Sciatic nerve (tissue), 2 donors: Measurements from ENCODE around the gene FGFR2. TPM values are rescaled to one million over a fixed set of nuclear protein-coding genes. Genes with fewer than 3 reads are reported as not detected.

Experiments used
- ATAC-seq: fragments of 200-7000 bp; cut with Tn5 transposase; one replicate; pipeline ENCODE4 v1.9.1; 2020; ENCODE audit warnings: mild to moderate bottlenecking, moderate library complexity
- DNase-seq: peaks from one replicate; pipeline ENCODE4 v3.0.0-alpha.2; 2020; ENCODE audit warnings: low spot score
- intact Hi-C: fragments of 100-400 bp; cut with DNase I; formaldehyde crosslinking; loops from one replicate; pipeline ENCODE4 v1.14.2; 2022
- total RNA-seq: library from RNA; stranded (reverse); fragmentation: NEBNext Ultra II Directional; extraction: Animal tissue kit (Norgen Biotek cat#: 25700); gene quantifications from one replicate; pipeline ENCODE4 v1.2.1, GENCODE V29; 2021
- donor health status: DM: no; HTN: no; CAD: no.
- donor health status: DM: no; HTN: no; CAD: no.

FGFR2 gene
- total RNA-seq, 1 donor from 2014 or later: 10.8 TPM

- DNase-seq (no peak), ATAC-seq (no peak)
- intact Hi-C loops: no loop called here
These were observed 86.3 kb downstream of the FGFR2 start for GRCh38 chr10:121511943-121512342.

- ATAC-seq (no peak), DNase-seq (no peak)
- intact Hi-C loops: no loop called here
These were observed 86.8 kb downstream of the FGFR2 start for GRCh38 chr10:121511460-121511859.

GRCh38 chr10:121510201-121510771 lies 88.0 kb downstream of the FGFR2 start:
- DNase-seq (no peak), ATAC-seq (peak; percentile 89)
- intact Hi-C loops: no loop called here

- ATAC-seq (no peak), DNase-seq (no peak)
- intact Hi-C loops: no loop called here
These were observed 88.4 kb downstream of the FGFR2 start for GRCh38 chr10:121509796-121510195.

- intact Hi-C loops: no loop called here
- DNase-seq (no peak), ATAC-seq (no peak)
These were observed 89.1 kb downstream of the FGFR2 start for GRCh38 chr10:121509112-121509511.

- intact Hi-C loops: no loop called here
- DNase-seq (no peak), ATAC-seq (peak; percentile 65)
These were observed 94.6 kb downstream of the FGFR2 start for GRCh38 chr10:121503587-121504051.

- ATAC-seq: peak; percentile 23
- intact Hi-C loops: no loop called here
- DNase-seq: no peak
These were observed 96.4 kb downstream of the FGFR2 start for GRCh38 chr10:121501796-121502195.

GRCh38 chr10:121500701-121501332 lies 97.4 kb downstream of the FGFR2 start:
- no peak for ATAC-seq
- DNase-seq: no peak
- intact Hi-C loops: no loop called here

- intact Hi-C loops: no loop called here
- ATAC-seq: no peak
- DNase-seq: no peak
These were observed 100.5 kb downstream of the FGFR2 start for GRCh38 chr10:121497513-121498470.

GRCh38 chr10:121495719-121496118 lies 102.5 kb downstream of the FGFR2 start:
- ATAC-seq (no peak), DNase-seq (no peak)
- intact Hi-C loops: no loop called here

- ATAC-seq (no peak), DNase-seq (no peak)
- intact Hi-C loops: no loop called here
These were observed 103.9 kb downstream of the FGFR2 start for GRCh38 chr10:121494296-121494695.

GRCh38 chr10:121493521-121493920 lies 104.7 kb downstream of the FGFR2 start:
- no peak for ATAC-seq
- intact Hi-C loops: no loop called here
- DNase-seq: no peak

GRCh38 chr10:121490871-121491519 lies 107.2 kb downstream of the FGFR2 start:
- intact Hi-C loops: no loop called here
- ATAC-seq (peak; percentile 81), DNase-seq (peak; percentile 61)

- no peak for DNase-seq
- intact Hi-C loops: no loop called here
- peak; percentile 71 for ATAC-seq
These were observed 112.7 kb downstream of the FGFR2 start for GRCh38 chr10:121485436-121486139.

GRCh38 chr10:121484816-121485215 lies 113.4 kb downstream of the FGFR2 start:
- DNase-seq (no peak), ATAC-seq (no peak)
- intact Hi-C loops: no loop called here

- ATAC-seq: no peak
- intact Hi-C loops: no loop called here
- DNase-seq: no peak
These were observed 113.8 kb downstream of the FGFR2 start for GRCh38 chr10:121484401-121484800.

- intact Hi-C loops: no loop called here
- peak; percentile 79 for ATAC-seq
- DNase-seq: no peak
These were observed 117.1 kb downstream of the FGFR2 start for GRCh38 chr10:121481180-121481579.

- intact Hi-C loops: no loop called here
- ATAC-seq (no peak), DNase-seq (no peak)
These were observed 119.7 kb downstream of the FGFR2 start for GRCh38 chr10:121478556-121478955.
